Esophagus muscularis mucosa (tissue), 4 donors: ENCODE results near the gene UPB1. TPM values are rescaled to one million over a fixed set of nuclear protein-coding genes. Genes with fewer than 3 reads are reported as not detected.

Experiments
- DNase-seq: peaks from one replicate; pipeline ENCODE4 v3.0.0-alpha.2; 2017; ENCODE audit errors: extremely low spot score
- H3K27ac ChIP-seq, 4 donors: fragments of 200-600 bp; sonication (generic); replicated peaks in 1 of 4; 1 replicate in 3 of 4; 2 replicates in 1 of 4; pipeline ENCODE4 v1.5.1; 2016 to 2019; ENCODE audit warnings: mild to moderate bottlenecking in 1 of 4
- H3K27me3 ChIP-seq, 4 donors: fragments of 200-600 bp; sonication (generic); one replicate each; pipeline versions ENCODE4 v1.5.1 to v1.6.0; 2016 to 2019
- H3K36me3 ChIP-seq, 4 donors: fragments of 200-600 bp; sonication (generic); one replicate each; pipeline ENCODE4 v1.5.1; 2016 to 2019
- H3K4me1 ChIP-seq, 4 donors: fragments of 200-600 bp; sonication (generic); one replicate each; pipeline ENCODE4 v1.5.1; 2016 to 2019
- H3K4me3 ChIP-seq, 4 donors: fragments of 200-600 bp; sonication (generic); 1 replicate in 2 of 4; 2 replicates in 2 of 4; pipeline ENCODE4 v1.5.1; 2016 to 2019; ENCODE audit warnings: mild to moderate bottlenecking in 4 of 4, moderate library complexity in 1 of 4
- H3K9me3 ChIP-seq, 4 donors: fragments of 200-600 bp; sonication (generic); 1 replicate in 3 of 4; 2 replicates in 1 of 4; pipeline ENCODE4 v1.5.1; 2016 to 2019
- CTCF ChIP-seq, 3 experiments: fragments of 200-600 bp in 2 of 3; fragments of 450-650 bp in 1 of 3; sonication (generic) in 2 of 3; IDR thresholded peaks; one replicate each; pipeline ENCODE4 v1.5.1; 2017 to 2019; ENCODE audit warnings: antibody characterized with exemption in 3 of 3, mild to moderate bottlenecking in 2 of 3, moderate library complexity in 1 of 3
- EP300 ChIP-seq: sonication (generic); formaldehyde crosslinking; IDR thresholded peaks from one replicate; pipeline ENCODE4 v1.6.1; 2017; ENCODE audit warnings: antibody characterized with exemption
- POLR2A ChIP-seq: fragments of 450-650 bp; IDR thresholded peaks from one replicate; pipeline ENCODE4 v1.6.1; 2017; ENCODE audit warnings: antibody characterized with exemption, moderate library complexity, mild to moderate bottlenecking, low read depth
- POLR2AphosphoS5 ChIP-seq, 2 donors: sonication (generic); formaldehyde crosslinking; IDR thresholded peaks; one replicate each; pipeline ENCODE4 v1.6.1; 2017; ENCODE audit warnings: antibody characterized with exemption in 2 of 2
- WGBS: methylation state at CpG from one replicate; pipeline ENCODE4 v1.1.5; 2018; 5-methylcytosine and 5-hydroxymethylcytosine counted together
- intact Hi-C: fragments of 100-400 bp; cut with DNase I; formaldehyde crosslinking; loops from one replicate; pipeline ENCODE4 v1.15.1; 2023
- total RNA-seq, 4 donors: library from RNA; depleted of rRNA; stranded (reverse); fragments of >200 nt; gene quantifications; one replicate each; pipeline versions ENCODE4 v1.1.0 to v1.2.1, GENCODE V29; 2016

The UPB1 gene
- under 1 TPM; 0.29 to 0.83 (median 0.33) TPM for total RNA-seq

DNA sequence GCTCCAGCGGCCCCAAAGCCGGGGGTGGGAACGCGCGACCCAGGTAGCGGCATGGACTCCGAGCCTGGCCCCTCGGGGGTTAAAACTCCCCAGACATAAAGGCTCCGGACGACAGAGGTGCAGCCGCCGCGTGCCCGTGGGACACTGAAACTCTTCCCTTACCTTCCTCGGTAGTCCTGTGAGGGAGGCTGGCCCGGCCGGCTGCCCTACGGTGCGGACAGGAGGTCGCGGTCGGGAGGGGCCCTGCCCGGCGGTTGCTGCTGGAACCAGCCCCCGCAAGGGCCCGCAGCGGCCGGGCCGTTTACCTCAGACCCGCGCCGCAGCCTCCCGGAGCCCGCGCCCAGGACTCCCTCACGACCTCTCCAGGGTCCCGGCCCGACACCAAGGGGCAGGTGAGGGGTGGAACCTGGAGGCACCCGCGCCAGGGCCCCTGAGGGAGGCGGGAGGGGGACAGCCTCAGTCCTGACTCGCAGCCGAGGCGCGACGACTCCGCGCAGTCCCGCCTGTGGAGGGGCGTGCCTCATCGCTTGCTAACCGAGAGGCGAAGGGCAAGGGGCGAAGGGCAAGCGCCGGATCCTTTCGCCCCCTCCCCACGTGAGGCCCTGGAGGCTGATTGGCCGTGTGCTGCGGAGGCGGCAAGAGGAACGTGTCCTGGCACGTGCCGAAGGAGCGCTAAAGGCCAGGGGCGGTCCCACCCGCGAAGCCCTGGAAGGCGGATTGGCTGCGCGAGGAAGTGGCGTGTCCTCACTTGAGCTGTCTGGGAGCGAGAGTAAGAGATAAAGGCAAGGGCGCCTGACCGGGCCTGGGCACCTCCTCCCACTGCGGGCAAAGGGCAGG is at the start of gene UPB1:
Gene UPB1, plus strand, starts transcription at position 805 of the 837 bp plus-strand sequence. CDS start 72 bp downstream, outside the sequence.
- no peaks in the 10 kb centered on the region for H3K9me3 ChIP-seq
- no peaks in the 10 kb centered on the region for H3K36me3 ChIP-seq
- WGBS: 79% methylated on average over 23 of the region's 76 CpGs
- H3K4me1 ChIP-seq: peaks cover 7 to 14% (median 10%) of the 10 kb centered on the region in 4 donors
- peak within 1 kb of the TSS; percentile 35 to 46 (median 40) for H3K4me3 ChIP-seq
- no peak for TF ChIP-seq POLR2A
- no peak for TF ChIP-seq POLR2AphosphoS5 (IDR thresholded peaks at IDR 0.05)
- TF ChIP-seq EP300: no peak
- no peak for TF ChIP-seq CTCF (IDR thresholded peaks at IDR 0.05)
- intact Hi-C loops: no loop called here
- peaks cover 0 to 31% (median 11%) of the 10 kb centered on the region in 4 donors for H3K27me3 ChIP-seq
- no peak for DNase-seq
- no peak within 1 kb of the TSS for H3K27ac ChIP-seq

DNA sequence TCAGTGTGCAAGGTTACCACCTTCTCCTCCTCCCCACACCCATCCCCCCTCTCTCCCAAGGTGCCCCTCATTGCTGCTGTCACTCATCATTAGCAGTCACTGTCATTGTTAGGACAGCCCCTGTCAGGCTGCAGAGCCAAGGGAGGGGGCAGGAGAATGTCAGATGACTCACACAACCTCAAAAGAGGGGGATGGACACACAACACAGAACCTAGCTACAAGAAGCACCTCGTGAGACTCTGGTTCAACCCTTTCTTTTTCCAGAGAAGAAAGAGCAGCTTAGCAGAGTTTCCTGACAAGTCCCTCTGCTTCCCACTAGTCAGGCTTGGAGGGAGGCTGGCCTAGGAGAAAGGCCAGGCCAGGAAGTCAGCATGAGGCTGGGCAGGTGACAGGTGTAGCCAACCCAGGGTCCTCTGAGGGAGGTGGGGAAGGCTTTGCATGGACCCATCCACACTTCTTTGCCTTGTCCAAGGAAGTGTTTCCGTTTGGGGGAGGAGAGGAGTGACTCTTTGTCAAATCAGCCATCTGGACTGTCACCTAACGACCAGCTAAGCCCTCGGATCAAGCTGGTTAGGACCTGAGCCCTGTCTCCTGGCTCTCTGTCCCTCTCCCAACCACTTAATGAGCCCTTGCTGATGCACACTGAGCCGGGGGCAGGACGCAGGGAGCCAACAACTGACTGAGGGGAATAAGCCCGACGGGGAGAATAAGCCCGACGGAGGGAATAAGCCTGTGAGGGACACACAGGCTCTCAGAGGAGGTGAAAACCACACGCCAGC is 49.5 kb upstream of the UPB1 start:
- no peaks in the 10 kb centered on the region for H3K9me3 ChIP-seq
- H3K36me3 ChIP-seq: peaks cover 0 to 14% (median 10%) of the 10 kb centered on the region in 4 donors
- TF ChIP-seq POLR2A (no peak), EP300 (no peak), CTCF (IDR thresholded peaks at IDR 0.05) (no peak)
- no peak for DNase-seq
- peaks cover 0 to 8% (median 0%) of the 10 kb centered on the region in 4 donors for H3K4me1 ChIP-seq
- H3K27ac ChIP-seq: no peak overlapping the region
- H3K27me3 ChIP-seq: no peaks in the 10 kb centered on the region
- no peak overlapping the region for H3K4me3 ChIP-seq
- 76% methylated on average over 8 of the region's 11 CpGs for WGBS
- intact Hi-C loops: no loop called here

- Histone ChIP-seq H3K4me1 (peaks cover 0 to 11% (median 0%) of the 10 kb centered on the region in 4 donors), H3K4me3 (no peak overlapping the region), H3K27me3 (no peaks in the 10 kb centered on the region), H3K9me3 (no peaks in the 10 kb centered on the region), H3K36me3 (peaks cover 0 to 10% (median 8%) of the 10 kb centered on the region in 4 donors), H3K27ac (no peak overlapping the region)
- WGBS: 96% methylated on average over 3 of the region's 3 CpGs
- TF ChIP-seq EP300: no peak
- no peak for TF ChIP-seq POLR2A
- TF ChIP-seq CTCF (IDR thresholded peaks at IDR 0.05): no peak
- no peak for TF ChIP-seq POLR2AphosphoS5 (IDR thresholded peaks at IDR 0.05)
- DNase-seq: no peak
- intact Hi-C loops: no loop called here
Measured at GRCh38 chr22:24446260-24446611, 48.9 kb upstream of the UPB1 start.

DNA sequence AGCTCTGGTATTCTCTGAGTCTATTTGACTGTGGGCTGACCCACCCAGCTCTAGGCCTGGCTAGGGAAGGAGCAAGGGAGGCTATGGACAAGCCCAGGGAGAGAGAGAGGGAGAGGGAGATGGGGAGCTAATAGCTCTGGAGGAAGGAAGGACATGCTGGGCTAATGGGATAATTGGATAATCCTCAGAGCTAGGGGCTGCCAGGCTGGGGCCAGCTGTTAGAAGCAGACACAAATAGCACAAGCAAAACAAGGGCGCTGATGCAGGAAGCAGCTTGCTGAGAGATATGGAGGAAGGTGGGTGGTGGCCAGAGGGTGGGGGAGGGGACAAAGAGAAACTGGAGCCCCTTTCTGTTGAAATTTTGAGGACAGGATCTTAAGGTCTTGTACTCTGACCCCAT is 44.5 kb upstream of the UPB1 start:
- TF ChIP-seq EP300 (no peak), POLR2AphosphoS5 (IDR thresholded peaks at IDR 0.05) (no peak), POLR2A (no peak), CTCF (IDR thresholded peaks at IDR 0.05) (no peak)
- H3K4me1 ChIP-seq: peaks cover 6 to 12% (median 8%) of the 10 kb centered on the region in 4 donors
- WGBS: 63% methylated on average over 1 of the region's 1 CpG
- DNase-seq: no peak
- H3K36me3 ChIP-seq: no peaks in the 10 kb centered on the region
- no peak overlapping the region for H3K4me3 ChIP-seq
- no peak overlapping the region for H3K27ac ChIP-seq
- intact Hi-C loops: no loop called here
- H3K27me3 ChIP-seq: no peaks in the 10 kb centered on the region
- no peaks in the 10 kb centered on the region for H3K9me3 ChIP-seq
